ENCODE measurements around the gene UPK3A.

UPK3A gene

DNA sequence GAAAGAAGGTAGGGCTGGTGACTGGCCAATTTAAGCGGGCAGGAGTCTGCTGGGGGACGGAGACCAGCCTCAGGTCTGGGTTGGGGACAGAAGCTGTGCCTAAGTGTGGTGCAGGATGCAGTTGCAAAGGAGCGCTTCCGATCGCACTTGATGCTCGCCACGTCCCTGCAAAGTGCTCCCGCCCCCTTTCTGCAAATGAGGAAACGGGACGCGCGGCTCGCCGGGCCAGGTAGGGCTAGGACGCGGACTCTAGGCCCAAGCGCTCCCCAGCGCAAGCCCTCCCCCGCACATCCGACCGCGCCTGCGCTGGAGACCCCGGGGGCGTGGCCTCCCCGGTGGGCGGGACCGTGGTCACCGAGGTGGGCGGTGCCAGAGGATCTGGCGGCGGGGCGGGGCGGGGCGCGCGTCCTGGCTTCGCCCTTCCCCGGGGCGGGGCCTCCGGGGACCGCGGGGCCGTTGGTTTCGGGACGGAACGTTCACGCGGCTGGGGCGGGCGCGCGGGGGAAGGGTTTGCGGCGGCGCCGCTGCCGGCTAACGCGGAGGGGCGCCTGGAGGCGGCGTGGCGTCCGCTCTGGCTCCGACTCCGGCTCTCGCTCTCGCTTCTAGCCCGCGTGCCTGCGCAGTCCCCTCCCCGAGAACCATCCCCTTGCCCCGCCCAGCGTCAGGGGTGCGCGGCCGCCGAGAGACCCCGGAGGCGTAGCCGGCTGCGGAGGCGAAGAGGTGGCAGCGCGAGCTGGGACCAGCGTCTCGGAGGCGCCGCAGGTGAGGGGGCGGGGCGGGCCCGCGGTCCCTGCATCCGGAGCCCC, 24.9 kb downstream of the UPK3A start, which contains the start of gene FAM118A:
FAM118A (plus strand) TSS at position 513 of the 806 bp plus-strand sequence. CDS start 12,446 bp downstream, outside the sequence.
- H3K9me3 Mint-ChIP-seq, result no peaks in the 10 kb centered on the region
- peak within 1 kb of the TSS; percentile 85 for H3K4me3 Mint-ChIP-seq
- TF ChIP-seq, protein P1, sequence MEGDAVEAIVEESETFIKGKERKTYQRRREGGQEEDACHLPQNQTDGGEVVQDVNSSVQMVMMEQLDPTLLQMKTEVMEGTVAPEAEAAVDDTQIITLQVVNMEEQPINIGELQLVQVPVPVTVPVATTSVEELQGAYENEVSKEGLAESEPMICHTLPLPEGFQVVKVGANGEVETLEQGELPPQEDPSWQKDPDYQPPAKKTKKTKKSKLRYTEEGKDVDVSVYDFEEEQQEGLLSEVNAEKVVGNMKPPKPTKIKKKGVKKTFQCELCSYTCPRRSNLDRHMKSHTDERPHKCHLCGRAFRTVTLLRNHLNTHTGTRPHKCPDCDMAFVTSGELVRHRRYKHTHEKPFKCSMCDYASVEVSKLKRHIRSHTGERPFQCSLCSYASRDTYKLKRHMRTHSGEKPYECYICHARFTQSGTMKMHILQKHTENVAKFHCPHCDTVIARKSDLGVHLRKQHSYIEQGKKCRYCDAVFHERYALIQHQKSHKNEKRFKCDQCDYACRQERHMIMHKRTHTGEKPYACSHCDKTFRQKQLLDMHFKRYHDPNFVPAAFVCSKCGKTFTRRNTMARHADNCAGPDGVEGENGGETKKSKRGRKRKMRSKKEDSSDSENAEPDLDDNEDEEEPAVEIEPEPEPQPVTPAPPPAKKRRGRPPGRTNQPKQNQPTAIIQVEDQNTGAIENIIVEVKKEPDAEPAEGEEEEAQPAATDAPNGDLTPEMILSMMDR (IDR thresholded peaks at IDR 0.05), result no peak
- peaks cover 9% of the 10 kb centered on the region for H3K36me3 Mint-ChIP-seq (ENCODE audit: low read depth)
- H3K27me3 Mint-ChIP-seq (ENCODE audit: low read depth, poor library complexity), result peaks cover 17% of the 10 kb centered on the region
- peak; percentile 99 for DNase-seq
- H3K4me1 Mint-ChIP-seq, result peaks cover 33% of the 10 kb centered on the region
- peak within 1 kb of the TSS; percentile 85 for H3K27ac Mint-ChIP-seq

- H3K4me1 Mint-ChIP-seq, result peaks cover 33% of the 10 kb centered on the region
- TF ChIP-seq, protein P1 (IDR thresholded peaks at IDR 0.05), result no peak
- H3K27me3 Mint-ChIP-seq (ENCODE audit: low read depth, poor library complexity), result peaks cover 17% of the 10 kb centered on the region
- H3K36me3 Mint-ChIP-seq (ENCODE audit: low read depth), result peaks cover 9% of the 10 kb centered on the region
- DNase-seq, result peak; percentile 30
- no peak overlapping the region for H3K27ac Mint-ChIP-seq
- no peaks in the 10 kb centered on the region for H3K9me3 Mint-ChIP-seq
- peak overlapping the region; percentile 85 for H3K4me3 Mint-ChIP-seq
Observed at GRCh38 chr22:45310331-45310976, 25.7 kb downstream of the UPK3A start.

GRCh38 chr22:45310977-45311531, 26.3 kb downstream of the UPK3A start:
- Mint-ChIP-seq H3K27me3 (ENCODE audit: low read depth, poor library complexity) (peaks cover 17% of the 10 kb centered on the region), H3K36me3 (ENCODE audit: low read depth) (peaks cover 9% of the 10 kb centered on the region), H3K4me3 (peak overlapping the region; percentile 85), H3K27ac (no peak overlapping the region), H3K9me3 (no peaks in the 10 kb centered on the region), H3K4me1 (peaks cover 33% of the 10 kb centered on the region)
- no peak for DNase-seq
- TF ChIP-seq, protein P1 (IDR thresholded peaks at IDR 0.05), result no peak

GRCh38 chr22:45312415-45312814, 27.7 kb downstream of the UPK3A start:
- peaks cover 33% of the 10 kb centered on the region for H3K4me1 Mint-ChIP-seq
- no peak overlapping the region for H3K4me3 Mint-ChIP-seq
- H3K36me3 Mint-ChIP-seq (ENCODE audit: low read depth), result peaks cover 9% of the 10 kb centered on the region
- no peak for DNase-seq
- no peaks in the 10 kb centered on the region for H3K9me3 Mint-ChIP-seq
- no peak overlapping the region for H3K27ac Mint-ChIP-seq
- H3K27me3 Mint-ChIP-seq (ENCODE audit: low read depth, poor library complexity), result peaks cover 17% of the 10 kb centered on the region
- TF ChIP-seq, protein P1 (IDR thresholded peaks at IDR 0.05), result no peak

DNA sequence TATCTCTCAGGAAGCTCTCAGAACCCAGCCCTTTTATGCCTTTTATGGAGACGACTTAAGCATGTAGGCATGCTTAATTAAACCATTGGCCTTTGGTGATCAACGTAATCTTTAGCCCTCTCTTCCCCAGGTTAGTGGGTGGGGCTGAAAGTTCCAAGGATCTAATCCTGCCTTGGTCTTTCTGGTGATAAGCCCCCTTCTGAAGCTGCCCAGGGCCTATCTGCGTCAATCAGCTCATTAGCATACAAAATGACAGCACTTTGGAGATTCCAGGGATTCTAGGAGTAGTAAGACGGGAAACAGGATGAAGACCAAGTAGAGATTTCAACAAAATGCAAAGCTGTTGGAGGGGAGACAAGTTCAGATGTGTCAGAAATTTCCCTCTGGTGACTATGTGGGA, 28.1 kb downstream of the UPK3A start:
- peaks cover 17% of the 10 kb centered on the region for H3K27me3 Mint-ChIP-seq (ENCODE audit: low read depth, poor library complexity)
- no peak for DNase-seq
- H3K27ac Mint-ChIP-seq, result no peak overlapping the region
- peaks cover 38% of the 10 kb centered on the region for H3K4me1 Mint-ChIP-seq
- H3K36me3 Mint-ChIP-seq (ENCODE audit: low read depth), result peaks cover 9% of the 10 kb centered on the region
- H3K9me3 Mint-ChIP-seq, result no peaks in the 10 kb centered on the region
- no peak overlapping the region for H3K4me3 Mint-ChIP-seq
- TF ChIP-seq, protein P1 (IDR thresholded peaks at IDR 0.05), result no peak

Measured in nephron progenitor cell (in vitro differentiated cells).